HT-29 (cell line): Measurements from ENCODE around the gene ISX. TPM values are rescaled to one million over a fixed set of nuclear protein-coding genes. Genes with fewer than 3 reads are reported as not detected.
"Not testable (repeated sequence)": the region's sequence is repeated elsewhere in the genome, so short reads cannot be mapped to it uniquely, and the experiment has no call there.

Source experiments
- DNase-seq: peaks from one replicate; pipeline ENCODE4 v3.0.0-alpha.2; 2015; ENCODE audit warnings: low spot score
- total RNA-seq: library from RNA; depleted of rRNA; stranded (reverse); fragments of >200 nt; shearing (Covaris generic); gene quantifications from 2 replicates; pipeline ENCODE4 v1.2.3, GENCODE V29; 2014; rRNA removed

ISX gene
- not detected in 2 replicates for total RNA-seq

- no peak for DNase-seq
These were observed at the start of gene ISX for GRCh38 chr22:35065796-35066218. ISX (plus strand) TSS chr22:35066158; CDS start chr22:35067088, 930 bp downstream.

GRCh38 chr22:35016909-35017308 lies 49.0 kb upstream of the ISX start:
- DNase-seq: no peak

- no peak for DNase-seq
These were observed 47.0 kb upstream of the ISX start for GRCh38 chr22:35018995-35019394.

- DNase-seq: no peak
These were observed 45.4 kb upstream of the ISX start for GRCh38 chr22:35020517-35020916.

GRCh38 chr22:35021161-35021560 lies 44.8 kb upstream of the ISX start:
- DNase-seq: peak; percentile 14

GRCh38 chr22:35022291-35022690 lies 43.7 kb upstream of the ISX start:
- no peak for DNase-seq

GRCh38 chr22:35023692-35024363 lies 42.1 kb upstream of the ISX start:
- DNase-seq: peak; percentile 54

- no peak for DNase-seq
These were observed 41.6 kb upstream of the ISX start for GRCh38 chr22:35024364-35024692.

- DNase-seq: not testable (repeated sequence)
These were observed 35.8 kb upstream of the ISX start for GRCh38 chr22:35030112-35030511.

GRCh38 chr22:35032571-35032970 lies 33.4 kb upstream of the ISX start:
- DNase-seq: no peak

- no peak for DNase-seq
These were observed 32.2 kb upstream of the ISX start for GRCh38 chr22:35033635-35034296.

GRCh38 chr22:35034963-35035362 lies 31.0 kb upstream of the ISX start:
- no peak for DNase-seq

- peak; percentile 7 for DNase-seq
These were observed 28.9 kb upstream of the ISX start for GRCh38 chr22:35037089-35037488.

GRCh38 chr22:35039625-35040024 lies 26.3 kb upstream of the ISX start:
- no peak for DNase-seq

GRCh38 chr22:35043252-35043933 lies 22.6 kb upstream of the ISX start:
- peak; percentile 20 for DNase-seq

GRCh38 chr22:35043934-35044319 lies 22.0 kb upstream of the ISX start:
- DNase-seq: no peak

- no peak for DNase-seq
These were observed 21.2 kb upstream of the ISX start for GRCh38 chr22:35044607-35045390.

GRCh38 chr22:35045451-35045850 lies 20.5 kb upstream of the ISX start:
- no peak for DNase-seq

GRCh38 chr22:35046744-35047462 lies 19.1 kb upstream of the ISX start:
- no peak for DNase-seq

- not testable (repeated sequence) for DNase-seq
These were observed 15.9 kb upstream of the ISX start for GRCh38 chr22:35050038-35050437.

GRCh38 chr22:35051013-35051535 lies 14.9 kb upstream of the ISX start:
- DNase-seq: no peak
